HG03159 (cell line): Measurements from ENCODE around the gene HPGDS.
"Not testable (repeated sequence)": the region's sequence is repeated elsewhere in the genome, so short reads cannot be mapped to it uniquely, and the experiment has no call there.

Source experiments
- ATAC-seq: cut with Tn5 transposase; IDR thresholded peaks from one replicate; pipeline ENCODE4 v1.9.1; 2021; ENCODE audit warnings: mild to moderate bottlenecking, moderate library complexity; ENCODE audit not compliant: unreplicated experiment

HPGDS gene

DNA sequence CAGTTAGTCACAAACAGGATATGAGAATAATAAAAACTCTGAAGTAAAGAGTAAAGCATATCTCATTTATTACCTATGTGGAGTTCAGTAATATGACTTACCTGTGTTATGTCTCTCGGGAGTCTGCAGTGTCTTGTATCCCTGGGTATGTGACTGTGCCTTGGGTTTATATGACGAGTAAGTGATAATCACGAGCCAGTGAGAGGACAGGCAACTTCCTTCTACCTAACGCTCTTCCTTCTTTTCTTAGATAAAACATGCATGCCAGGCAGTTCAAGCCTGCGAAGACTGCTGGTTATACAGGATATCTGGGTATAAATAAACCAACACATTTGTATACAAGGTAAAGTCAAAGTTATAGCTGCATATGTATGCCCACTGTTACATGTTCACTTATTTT is at the start of gene HPGDS:
HPGDS (minus strand) TSS at position 143 of the 400 bp plus-strand sequence. CDS start 8,207 bp downstream, outside the sequence.
- no peak for ATAC-seq

GRCh38 chr4:94390804-94391410 is 48.3 kb upstream of the HPGDS start:
- no peak for ATAC-seq

DNA sequence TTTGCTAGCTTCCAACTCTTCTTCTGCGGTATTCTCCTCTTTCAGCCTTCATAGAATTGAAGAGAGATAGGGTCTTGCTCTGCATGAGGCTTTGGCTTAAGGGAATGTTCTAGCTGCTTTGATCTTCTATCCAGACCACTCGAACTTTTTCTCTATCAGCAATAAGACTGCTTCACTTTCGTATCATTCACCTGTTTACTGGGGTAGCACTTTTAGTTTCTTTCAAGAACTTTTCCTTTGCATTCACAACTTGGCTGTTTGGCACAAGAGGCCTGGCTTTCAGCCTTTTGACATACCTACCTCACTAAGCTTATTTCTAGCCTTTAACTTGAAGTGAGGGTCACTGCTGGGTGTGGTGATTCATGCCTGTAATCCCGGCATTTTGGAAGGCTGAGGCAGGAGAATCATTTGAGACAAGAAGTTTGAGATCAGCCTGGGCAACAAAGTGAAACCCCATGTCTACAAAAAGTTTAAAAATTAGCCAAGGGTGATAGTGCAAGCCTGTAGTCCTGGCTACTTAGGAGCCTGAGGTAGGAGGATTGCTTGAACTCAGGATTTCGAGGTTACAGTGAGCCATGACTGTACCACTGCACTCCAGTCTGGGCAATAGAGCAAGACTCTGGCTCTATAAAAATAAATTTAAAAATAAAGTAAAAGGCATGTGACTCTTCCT is 47.1 kb upstream of the HPGDS start:
- no peak for ATAC-seq

GRCh38 chr4:94387965-94388364 is 45.3 kb upstream of the HPGDS start:
- ATAC-seq = not testable (repeated sequence)

DNA sequence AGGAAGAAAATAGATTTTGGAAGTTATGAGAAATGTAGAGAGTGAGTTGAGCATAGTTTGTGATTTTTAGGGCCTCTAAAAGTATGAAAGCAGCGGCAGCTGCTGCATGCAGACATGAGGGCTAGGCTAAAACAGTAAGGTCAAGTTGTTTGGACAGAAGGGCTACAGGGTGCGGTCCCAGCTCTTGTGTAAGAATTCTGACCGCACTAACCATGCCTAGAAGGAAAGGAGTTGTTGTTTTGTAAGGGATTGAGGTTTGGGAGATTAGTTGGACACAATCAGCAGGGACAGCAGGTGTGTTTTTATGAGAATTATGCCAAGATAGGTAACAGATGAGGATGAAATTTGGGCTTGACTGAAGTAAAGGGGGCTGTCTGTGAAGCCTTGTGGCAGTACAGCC is 42.8 kb upstream of the HPGDS start:
- ATAC-seq = not testable (repeated sequence)

DNA sequence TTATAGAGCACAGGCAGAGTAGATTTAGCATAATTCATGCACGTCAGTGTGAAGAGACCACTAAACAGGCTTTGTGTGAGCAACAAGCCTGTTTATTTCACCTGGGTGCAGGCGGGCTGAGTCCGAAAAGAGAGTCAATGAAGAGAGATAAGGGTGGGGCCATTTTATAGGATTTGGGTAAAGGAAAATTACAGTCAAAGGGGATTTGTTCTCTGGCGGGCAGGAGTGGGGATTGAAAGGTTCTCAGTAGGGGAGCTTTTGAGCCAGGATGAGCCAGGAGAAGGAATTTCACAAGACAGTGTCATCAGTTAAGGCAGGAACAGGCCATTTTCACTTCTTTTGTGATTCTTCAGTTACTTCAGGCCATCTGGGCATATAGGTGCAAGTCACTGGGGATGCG is 40.3 kb upstream of the HPGDS start:
- not testable (repeated sequence) for ATAC-seq

- no peak for ATAC-seq
These were observed 35.4 kb upstream of the HPGDS start for GRCh38 chr4:94378047-94378446.

DNA sequence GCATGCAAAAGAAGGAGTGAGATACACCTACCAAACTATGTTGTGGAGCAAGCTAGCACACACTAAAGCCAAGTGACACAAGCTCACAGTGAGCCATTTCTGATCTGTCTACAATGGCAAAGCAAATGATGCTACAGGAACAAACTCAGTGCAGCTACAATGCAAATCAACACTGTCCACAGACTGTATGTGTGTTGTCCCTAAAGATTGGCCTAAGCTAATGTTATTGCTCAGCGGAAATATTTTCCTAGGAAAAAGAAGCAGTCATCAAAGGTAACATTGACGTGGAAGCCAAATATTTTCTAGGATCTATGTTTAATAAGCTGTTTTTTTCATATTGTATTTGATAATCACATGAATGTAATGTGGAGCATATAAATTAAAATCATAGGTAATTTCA is 34.7 kb upstream of the HPGDS start:
- no peak for ATAC-seq

DNA sequence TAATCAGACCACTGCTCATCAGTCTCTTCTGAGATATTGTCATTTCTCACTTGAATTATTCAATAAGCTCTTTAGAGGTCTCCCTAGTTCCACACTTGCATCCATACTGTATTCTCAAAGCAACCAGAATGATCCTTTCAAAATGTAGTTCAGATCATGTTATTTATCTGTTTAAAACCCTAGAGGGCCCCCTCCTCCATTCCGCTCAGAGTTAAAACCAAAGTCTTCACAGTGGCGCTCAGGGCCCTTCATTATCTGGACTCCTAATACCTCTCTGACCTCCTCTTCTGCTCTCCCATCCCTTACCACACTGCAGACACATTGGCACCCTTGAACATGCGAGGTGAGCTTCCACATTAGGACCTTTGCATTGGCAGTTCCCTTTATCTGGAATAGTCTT is 32.7 kb upstream of the HPGDS start:
- no peak for ATAC-seq

DNA sequence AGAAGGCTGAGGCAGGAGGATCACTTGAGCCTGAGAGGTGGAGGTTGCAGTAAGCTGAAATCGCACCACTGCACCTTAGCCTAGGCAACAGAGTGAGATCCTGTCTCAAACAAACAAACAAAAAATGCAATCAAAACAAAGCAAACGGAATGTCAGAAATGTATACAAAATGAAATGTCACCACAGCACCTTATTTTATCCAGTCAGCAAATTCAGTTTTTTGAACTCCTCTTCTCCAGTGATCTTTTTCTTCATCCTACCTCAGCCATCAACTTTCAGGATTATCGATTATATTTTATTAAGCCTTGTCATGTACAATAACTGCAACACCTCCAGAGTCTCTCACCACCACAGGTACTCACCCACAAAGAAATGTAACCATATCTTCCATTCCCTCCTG is 31.1 kb upstream of the HPGDS start:
- ATAC-seq = no peak

GRCh38 chr4:94372991-94373390 is 30.4 kb upstream of the HPGDS start:
- no peak for ATAC-seq

GRCh38 chr4:94372228-94372978 is 29.8 kb upstream of the HPGDS start:
- ATAC-seq = no peak

GRCh38 chr4:94371290-94371689 is 28.7 kb upstream of the HPGDS start:
- no peak for ATAC-seq

- no peak for ATAC-seq
These were observed 28.1 kb upstream of the HPGDS start for GRCh38 chr4:94370533-94371254.

DNA sequence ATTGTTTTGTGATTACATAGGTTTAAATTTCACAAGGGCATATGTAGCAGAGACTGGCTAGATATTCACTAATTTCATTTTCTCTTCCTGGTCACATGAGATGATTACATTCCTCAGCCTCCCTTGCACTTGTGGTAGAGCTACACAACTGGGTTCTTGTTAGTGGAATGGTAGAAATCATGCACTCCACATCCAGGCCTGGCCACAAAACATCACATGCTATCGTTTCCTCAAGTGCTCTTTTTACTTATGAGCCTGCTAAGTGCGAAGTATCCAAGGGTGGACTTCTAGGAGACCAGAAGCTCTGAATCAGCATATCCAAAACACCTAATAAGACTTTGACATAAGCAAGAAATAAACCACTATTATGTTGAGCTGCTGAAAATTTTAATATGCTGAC is 26.4 kb upstream of the HPGDS start:
- ATAC-seq = no peak

- ATAC-seq = no peak
These were observed 25.8 kb upstream of the HPGDS start for GRCh38 chr4:94368459-94368858.

GRCh38 chr4:94365304-94365703 is 22.7 kb upstream of the HPGDS start:
- ATAC-seq = no peak

DNA sequence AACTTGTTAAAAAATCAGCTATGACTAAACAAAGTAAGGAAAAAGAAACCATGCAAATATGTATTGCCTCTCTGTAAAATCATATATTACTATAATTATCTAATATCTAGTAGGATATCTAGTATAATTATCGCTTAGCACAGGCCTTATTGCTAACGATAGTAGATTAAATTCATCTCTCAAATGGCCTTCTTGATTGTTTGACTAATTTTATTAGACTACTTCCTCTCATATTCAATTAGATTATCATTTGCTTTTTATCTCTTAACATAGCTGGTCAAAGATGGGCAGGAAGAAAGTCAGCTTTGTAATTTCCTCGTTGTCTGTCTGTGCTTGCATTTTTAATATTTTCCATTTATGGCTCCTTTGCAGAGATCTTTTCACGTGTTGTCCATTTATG is 21.9 kb upstream of the HPGDS start:
- ATAC-seq = no peak

GRCh38 chr4:94363136-94363655 is 20.6 kb upstream of the HPGDS start:
- no peak for ATAC-seq

DNA sequence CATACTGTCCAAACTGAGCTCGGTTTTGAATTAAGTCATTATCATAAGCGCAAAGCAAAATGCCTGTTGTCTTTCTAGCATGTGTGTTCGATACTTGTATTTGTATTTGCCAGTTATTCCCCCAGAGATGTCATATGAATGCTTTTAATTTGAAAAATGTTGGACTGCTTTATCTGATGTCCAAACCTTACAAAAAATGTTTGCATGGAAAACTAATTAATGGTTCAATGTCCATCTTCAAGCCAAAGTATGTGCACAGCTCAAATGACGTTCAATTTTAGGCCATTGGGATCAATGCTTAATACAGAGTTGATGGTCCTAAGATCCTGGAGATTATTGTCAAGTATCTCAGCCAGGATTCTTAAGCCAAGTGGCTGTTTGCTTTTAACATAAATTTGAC is 17.2 kb upstream of the HPGDS start:
- ATAC-seq = no peak

- ATAC-seq = no peak
These were observed 16.6 kb upstream of the HPGDS start for GRCh38 chr4:94359221-94359620.
